GM21737 (cell line): ENCODE measurements around the gene MRPL39.
A peak's percentile ranks its signal among the peaks of the same experiment; 100 is the strongest.

ENCODE experiments used
- ATAC-seq: cut with Tn5 transposase; IDR thresholded peaks from one replicate; pipeline ENCODE4 v1.9.1; 2021; ENCODE audit warnings: mild to moderate bottlenecking, moderate library complexity; ENCODE audit not compliant: unreplicated experiment

MRPL39 gene

DNA sequence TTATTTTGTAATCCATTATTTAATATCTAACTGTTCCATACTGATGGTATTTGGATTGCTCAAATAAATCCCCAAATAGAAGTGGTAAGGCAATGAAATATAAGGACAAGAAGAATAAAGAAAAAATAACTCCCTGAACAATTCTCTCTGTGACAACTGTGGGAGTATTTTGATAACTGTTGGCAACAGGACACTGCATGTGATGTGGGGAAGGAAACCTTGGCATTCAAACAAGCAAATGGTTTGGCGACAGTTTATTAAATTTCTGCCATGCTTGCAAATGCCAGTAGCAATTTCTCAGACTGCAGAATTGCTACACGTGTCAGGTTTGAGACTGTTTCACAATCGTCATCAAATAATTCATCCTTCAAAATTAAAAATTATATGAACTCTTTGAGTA, 8.6 kb upstream of the MRPL39 start:
- no peak for ATAC-seq

DNA sequence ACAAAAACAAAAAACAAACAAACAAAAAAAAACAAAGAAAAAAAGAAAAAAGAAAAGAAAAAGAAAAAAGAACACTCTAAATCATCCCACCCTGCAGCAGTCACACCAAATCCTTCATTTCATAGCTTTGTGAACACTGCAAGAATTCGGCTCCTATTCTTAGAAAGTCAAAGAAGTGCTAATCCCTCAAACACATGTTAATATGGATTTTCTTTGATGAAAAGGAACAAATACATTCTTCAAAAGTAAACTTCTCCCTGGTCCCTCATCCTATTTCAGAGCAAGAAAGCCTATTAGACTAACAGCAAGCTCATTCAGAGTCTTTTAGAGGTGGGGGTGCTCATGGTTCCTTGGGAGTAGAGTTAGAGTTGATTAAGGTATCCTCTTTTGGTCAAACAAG, 7.2 kb upstream of the MRPL39 start:
- ATAC-seq = no peak

DNA sequence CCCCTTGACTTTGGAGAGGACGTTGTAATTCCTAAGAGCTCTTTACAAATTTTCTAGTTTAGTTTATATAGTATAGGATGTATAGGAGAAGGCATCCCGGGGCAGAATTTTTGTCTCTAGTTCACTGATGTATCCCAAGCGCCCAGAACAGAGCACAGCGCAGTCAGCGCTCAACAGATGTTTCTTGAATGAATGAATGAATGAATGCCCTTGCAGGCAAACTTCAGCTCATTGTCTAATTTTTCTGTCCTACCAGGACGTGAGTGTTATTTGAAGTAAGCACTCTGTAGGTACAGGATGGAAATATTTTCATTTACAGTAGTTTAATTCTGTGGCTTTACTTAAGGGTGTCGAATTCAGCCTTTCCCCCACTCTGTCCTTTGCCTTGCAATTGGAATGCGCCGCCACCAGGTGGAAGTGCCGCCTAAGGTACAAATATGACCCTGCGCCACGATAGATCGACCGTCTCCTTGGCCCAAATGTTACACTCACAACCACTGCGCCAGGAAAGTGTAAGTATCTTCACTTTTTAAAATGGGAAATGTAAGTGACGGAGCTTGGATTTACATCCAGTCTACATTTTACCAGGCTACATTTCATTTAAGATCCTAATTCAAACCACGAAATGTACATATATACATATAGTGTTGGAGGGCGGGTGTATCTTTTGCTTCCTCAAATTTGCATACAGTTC, 910 bp upstream of the MRPL39 start:
- peak; percentile 69 for ATAC-seq

DNA sequence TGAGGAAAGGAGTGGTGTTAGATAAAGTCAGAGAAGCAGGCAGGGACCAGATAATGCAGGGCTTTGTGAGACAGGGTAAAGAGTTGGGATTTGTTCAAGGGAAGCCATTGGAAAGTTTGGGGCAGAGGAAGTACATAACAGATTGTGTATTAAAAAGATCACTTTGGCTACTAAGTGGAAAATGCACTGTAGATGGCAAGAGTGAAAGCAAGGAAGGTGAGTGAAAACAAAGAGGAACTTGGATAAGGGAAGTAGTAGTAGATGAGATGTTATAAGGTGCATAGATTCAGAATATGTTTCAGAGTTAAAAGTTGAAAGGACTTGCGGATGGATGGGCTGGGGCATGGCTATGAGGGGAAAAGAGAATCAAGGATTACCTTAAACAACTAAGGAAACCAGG, 17.4 kb downstream of the MRPL39 start:
- ATAC-seq = no peak

DNA sequence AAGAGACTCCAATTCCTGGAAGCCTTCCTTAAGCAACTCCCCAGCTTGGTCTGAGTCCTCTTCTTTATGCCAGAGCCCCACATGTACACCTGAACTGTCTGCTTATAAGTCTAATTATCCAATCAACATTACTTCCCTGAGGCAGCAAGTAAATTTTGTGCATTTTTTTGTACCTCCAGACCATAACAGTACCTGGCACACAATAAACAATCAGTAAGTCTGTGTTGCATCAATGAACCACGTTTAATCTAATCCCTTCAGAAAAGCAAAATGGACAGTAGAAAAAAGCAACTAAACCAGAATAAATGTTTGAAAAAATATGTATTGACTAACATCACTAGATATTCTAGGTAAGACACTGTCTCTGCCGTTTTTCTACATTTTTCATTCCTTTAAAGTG, 20.5 kb downstream of the MRPL39 start:
- no peak for ATAC-seq

DNA sequence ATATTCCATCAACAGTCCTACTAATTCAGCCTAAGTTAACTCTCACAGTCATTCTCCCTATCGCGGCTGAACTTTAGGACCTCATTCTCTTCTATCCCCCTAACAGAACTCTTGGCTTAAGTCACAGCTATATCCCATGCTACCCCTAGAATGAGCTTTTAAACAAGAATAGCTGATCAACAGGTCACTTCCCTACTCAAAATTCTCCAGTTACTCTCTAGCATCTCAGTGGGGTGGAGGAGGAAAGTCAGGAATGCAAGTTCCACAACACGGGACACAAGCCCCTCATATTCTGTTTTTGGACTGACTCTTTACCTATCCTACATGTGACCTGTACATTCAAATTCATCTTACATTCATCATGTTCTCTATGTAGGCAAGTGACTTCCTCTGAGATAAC, 21.0 kb downstream of the MRPL39 start:
- no peak for ATAC-seq

DNA sequence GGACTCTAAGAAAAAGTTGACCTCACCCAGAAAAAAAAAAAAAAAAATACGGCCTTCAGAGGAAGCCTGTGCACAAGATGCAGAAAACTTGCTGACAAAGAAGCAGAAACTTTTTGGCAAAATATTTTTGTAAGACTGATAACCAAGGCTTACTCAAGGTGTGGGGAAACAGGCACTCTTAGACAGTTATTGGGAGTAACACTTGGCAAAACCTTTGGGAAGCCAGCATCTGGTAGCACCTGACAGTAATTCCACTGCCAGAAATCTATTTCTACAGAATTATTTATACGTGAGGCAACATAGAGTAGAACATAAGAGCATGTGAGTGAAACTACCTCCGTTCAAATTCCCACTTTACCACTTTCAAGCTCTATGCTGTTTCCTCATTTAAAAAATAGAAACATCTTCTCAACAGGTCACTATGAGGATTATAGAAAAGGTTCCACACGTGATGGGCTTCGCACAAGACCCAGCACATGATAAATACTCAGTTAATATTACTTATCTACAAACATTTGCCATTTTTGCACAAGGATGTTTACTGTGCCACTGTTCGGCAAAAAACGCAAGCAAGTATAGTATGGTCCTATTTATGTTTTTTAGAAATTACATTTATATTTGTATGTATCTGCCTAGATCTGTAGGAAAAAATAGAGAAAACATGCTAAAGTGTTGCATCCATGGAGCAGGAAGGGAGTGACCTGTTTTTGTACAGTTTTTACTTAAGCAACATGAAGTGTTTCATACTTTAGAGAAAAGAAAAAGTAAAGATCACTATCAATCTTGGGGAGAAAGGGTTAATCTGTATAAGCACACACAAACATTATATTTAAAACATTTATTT, 22.2 kb downstream of the MRPL39 start:
- no peak for ATAC-seq

DNA sequence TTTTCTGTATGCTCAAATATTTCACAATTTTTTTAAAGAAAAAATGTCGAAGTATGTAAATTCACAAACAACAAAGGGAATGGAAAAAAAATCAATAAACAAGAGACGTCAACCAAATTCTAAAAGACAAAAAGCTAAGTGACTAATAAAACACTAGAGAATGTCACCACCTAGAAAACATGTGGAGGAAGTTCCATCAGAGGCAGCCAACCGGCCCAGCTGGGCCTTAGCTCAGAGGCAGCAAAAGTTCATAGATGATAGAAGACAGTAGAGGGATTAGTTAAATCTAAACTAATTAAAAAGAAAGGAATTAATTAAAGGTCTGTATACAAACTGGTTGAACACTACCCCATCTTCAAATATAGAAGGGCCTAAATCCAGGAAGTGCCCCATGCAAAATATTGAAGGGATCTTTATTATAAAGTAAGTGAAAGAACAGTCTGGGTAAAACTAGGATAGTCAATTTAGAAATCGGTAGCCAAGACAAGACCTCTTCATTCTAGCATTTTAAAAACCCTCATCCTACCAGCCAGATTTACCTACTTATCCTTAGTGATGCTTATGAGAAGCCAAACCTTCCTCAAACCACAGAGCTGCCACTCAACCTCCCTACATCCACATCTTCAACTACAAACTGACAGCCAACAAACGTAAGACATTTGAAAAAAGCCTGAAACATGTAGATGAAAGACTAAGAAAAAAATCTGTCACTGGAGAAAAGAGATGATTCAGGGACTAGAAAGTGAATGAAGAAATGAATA, 23.7 kb downstream of the MRPL39 start:
- no peak for ATAC-seq

DNA sequence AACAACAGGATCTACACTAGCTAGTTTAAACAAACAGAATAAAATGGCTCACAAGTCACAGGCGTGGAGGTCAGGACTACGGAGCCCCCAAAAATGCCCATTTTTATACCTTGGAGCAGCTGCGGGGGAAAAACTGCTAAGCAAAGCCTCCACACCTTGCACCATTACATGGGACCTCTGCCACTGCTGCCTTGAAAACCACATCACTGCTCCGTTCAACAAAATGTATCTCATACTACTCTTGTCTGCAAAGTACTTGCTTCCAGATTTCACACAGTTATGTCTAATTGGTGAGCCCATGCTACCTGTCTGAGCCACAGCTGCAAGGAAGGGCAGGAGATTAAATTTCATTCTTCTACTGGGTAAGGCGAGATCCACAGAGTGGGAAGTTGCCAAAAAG, 24.4 kb downstream of the MRPL39 start:
- no peak for ATAC-seq

DNA sequence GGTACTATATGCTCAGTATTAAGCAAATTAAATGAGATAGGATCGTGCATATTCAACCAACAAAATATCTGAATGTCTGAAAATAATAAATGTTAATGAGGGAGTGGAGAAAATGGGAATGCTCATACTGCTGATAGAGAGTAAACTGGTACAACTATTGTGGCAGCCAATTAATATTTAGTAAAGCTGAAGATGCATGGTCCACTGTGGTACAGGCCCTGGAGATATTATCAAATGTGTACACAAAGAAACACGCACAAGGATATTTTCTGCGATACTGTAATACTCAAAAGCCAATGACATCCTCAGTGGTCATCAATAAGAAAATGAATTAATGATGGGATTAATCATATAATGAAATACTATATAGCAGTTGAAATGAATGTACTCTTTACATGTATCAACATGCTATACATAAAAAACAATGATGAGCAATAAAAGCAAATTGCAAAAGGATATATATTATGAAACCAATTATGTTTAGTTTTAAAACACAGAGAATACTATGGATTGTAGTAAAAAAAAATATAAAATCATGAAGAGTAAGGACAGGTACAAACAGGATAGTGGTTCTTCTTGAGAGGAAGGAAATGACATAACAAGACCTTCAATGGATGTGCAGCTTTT, 25.0 kb downstream of the MRPL39 start:
- no peak for ATAC-seq

DNA sequence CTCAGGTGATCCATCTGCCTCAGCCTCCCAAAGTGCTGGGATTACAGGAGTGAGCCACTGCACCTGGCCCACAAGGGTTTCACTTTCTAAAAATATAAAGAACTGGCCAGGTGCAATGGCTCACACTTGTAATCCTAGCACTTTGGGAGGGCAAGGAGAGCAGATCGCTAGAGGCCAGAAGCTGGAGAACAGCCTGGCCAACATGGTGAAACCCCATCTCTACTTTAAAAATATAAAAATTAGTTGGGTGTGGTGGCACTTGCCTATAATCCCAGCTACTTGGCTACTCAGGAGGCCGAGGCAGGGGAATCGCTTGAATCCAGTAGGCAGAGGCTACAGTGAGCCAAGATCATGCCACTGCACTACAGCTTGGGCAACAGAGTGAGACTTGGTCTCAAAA, 25.7 kb downstream of the MRPL39 start:
- ATAC-seq = no peak

DNA sequence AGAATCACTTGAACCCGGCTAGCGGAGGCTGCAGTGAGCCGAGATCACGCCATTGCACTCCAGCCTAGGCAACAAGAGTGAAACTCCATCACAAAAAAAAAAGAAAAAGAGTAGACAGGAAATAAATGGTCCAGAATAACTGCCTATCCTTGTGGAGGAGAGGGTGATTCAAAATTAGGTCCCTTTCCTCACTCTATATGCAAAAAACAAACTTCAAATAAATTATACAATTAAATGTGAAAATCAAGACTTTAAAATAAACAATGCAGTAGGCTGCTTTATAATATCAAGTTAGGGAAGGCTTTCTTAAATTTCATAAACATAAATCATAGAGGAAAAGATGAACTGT, 26.4 kb downstream of the MRPL39 start:
- ATAC-seq = no peak

DNA sequence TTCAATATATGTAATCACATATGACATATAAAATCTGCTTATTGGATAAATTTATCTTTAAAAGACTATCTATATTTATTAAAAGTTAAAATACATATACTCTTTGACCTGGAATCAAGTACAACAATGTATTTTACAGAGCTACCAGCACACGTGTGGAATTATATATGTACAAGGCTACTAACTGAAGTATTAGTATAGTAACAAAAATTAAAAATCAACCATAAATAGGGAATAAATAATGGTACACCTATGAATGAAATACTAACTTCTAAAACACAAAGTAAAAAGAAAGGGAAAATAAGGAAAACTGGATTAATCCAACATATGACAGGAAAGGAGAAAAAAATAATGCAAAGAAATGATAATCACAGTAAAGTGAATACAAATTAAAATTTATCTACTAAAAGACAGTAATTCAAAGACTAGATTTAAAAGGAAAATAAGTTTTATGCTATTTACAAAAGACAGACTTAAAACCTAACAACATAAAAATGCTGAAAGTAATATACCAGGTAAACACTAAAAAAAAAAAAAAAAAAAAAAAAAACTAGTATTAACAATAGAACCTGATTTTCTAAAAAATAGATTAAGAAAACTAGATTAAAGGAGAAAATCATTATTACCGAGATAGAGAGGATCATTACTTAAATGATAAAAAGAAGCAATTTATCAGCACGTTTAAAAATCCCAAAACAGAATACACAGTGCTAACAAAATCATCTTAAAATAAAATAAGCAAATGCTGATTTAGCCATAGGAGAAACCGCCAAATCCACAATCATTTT, 27.9 kb downstream of the MRPL39 start:
- no peak for ATAC-seq

DNA sequence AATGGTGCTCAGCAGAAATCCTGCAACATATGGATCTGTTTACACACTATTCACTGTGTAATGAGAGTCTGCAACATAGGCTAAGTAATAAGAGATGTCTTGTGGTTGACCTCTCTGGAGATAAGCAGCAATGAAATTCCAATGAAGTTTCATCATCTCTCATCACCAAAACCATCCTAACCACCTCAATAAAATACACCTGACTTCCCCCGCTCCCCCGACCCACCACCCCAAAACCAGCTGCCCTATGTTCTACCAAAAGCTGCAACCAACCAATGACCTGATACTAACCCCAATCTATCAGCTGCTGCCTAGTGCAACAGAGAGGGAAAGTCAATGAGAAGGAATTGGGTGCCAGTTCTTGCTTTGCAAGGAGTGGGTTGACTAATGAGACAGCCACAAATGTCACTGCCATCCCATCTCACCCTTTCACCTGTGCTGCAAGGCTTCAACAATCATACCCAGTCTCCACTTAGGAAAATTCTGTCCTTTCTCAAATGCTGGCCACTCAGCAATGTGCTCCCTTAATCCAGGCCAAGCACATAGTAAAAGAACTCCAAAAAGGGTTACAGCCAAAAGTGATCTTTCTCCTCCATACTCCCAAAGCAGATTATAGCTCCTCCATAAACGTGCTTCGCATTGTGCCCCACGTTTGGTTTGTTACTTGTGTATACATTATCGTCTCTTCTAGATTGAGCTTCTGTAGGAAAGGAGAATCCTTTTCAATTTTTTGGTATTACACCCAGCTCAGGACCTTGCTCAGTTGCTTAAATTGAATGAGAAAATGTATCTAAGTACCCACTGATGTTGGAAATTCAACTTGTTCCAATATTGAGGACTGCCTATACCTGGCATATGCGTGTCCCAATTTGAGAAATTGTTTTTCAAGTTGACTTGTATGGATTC, 29.0 kb downstream of the MRPL39 start:
- ATAC-seq = peak; percentile 29

DNA sequence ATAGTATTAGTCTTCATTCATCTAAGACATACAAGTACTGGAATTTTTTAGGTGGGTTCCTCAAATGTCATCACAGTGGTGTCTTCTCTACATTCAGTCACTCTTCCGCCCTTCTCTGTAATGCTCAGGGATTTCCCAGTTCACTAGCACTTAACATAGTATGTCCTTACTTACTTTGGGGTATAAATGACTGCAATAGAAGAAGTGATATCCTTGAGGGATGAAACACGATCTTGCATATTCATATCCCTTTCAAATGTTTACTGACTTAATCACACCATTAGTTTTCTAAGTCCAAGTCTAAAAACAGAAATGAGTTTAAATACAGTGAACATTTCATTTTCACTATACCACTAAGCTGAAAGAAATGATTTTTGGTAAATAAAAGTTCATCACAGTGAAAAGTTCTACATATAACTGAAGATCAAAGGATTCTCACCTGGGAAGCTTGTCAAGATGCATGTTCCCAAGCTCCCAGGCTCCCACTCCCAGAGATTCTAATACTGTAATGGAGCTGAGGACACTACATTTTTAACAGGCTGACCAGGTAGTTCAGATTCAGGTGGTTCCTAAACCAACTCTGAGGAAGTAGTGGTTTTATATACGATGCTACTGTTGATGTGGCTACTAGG, 29.7 kb downstream of the MRPL39 start:
- ATAC-seq = peak; percentile 13

DNA sequence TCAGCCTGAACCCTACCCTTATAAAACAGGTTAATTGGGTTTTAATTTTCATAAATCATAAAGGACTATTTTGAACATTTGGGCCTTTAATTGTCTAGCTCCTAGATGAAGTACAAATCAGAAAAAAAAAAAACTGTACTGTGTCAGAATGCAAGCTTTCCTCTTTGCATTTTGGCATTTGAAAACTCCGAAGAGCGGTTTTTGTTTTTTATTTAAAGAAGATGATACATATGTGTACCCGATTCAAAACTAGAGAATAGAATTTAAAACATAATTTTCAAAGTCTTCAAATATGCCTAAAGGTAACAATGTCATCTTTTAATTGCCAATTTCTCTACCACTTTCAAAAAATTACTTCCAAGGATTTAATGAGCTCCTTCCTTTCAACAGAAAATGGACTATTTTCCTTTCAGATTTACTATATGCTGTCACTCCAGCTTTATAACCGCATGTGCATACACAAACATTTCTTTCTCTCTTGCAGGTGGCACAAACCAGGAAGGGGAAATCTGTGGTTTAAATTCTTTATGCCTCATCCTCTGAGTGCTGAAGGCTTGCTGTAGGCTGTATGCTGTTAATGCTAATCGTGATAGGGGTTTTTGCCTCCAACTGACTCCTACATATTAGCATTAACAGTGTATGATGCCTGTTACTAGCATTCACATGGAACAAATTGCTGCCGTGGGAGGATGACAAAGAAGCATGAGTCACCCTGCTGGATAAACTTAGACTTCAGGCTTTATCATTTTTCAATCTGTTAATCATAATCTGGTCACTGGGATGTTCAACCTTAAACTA, 33.7 kb downstream of the MRPL39 start:
- no peak for ATAC-seq

DNA sequence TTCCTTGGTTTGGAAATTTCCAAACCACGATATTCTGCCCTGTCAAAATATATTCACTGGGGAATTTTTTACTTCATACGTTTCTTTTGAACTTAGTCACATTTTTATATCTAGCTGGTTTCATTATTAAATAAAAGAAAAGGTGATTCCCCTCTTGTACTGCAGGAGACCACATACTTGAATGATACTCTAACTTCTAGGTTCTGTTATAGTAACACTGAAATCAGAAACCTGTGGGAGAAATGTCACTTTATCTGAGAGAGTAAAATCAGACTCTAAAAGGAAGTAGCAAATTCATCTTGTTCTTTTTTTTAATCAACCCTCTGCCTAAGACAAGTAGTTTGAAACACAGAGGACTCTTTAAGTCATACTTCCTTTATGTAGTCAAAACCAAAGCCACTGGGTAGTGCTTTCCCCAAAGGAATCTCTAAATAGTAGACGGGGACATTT, 34.4 kb downstream of the MRPL39 start:
- ATAC-seq = peak; percentile 32

DNA sequence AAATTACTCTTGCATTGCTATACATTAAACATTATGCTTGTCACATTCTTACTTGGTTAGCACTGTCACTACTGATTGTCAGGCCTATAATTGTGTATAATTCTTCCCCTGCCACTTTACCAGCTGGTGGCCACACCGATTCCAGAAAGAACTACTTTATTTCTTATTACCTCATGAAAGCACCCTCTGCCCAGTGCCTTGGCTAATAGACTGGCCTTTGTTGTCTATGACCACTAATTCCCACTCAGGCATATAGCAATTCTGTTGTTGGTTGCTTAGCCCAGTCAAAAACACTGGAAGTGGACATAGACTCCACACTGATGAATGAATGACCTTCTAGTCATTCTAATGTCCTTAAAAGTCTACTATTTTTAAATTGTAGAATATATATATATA, 35.6 kb downstream of the MRPL39 start:
- ATAC-seq = no peak
